Measurements from ENCODE around the gene CUEDC2.

- no peak for TF ChIP-seq ETV6 (CRISPR knock-in tag; IDR thresholded peaks at IDR 0.05)
- TF ChIP-seq, protein P1, sequence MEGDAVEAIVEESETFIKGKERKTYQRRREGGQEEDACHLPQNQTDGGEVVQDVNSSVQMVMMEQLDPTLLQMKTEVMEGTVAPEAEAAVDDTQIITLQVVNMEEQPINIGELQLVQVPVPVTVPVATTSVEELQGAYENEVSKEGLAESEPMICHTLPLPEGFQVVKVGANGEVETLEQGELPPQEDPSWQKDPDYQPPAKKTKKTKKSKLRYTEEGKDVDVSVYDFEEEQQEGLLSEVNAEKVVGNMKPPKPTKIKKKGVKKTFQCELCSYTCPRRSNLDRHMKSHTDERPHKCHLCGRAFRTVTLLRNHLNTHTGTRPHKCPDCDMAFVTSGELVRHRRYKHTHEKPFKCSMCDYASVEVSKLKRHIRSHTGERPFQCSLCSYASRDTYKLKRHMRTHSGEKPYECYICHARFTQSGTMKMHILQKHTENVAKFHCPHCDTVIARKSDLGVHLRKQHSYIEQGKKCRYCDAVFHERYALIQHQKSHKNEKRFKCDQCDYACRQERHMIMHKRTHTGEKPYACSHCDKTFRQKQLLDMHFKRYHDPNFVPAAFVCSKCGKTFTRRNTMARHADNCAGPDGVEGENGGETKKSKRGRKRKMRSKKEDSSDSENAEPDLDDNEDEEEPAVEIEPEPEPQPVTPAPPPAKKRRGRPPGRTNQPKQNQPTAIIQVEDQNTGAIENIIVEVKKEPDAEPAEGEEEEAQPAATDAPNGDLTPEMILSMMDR (IDR thresholded peaks at IDR 0.05): no peak
- no peak for TF ChIP-seq MXD4 (CRISPR knock-in tag; IDR thresholded peaks at IDR 0.05; ENCODE audit: borderline replicate concordance)
- TF ChIP-seq, protein P2, sequence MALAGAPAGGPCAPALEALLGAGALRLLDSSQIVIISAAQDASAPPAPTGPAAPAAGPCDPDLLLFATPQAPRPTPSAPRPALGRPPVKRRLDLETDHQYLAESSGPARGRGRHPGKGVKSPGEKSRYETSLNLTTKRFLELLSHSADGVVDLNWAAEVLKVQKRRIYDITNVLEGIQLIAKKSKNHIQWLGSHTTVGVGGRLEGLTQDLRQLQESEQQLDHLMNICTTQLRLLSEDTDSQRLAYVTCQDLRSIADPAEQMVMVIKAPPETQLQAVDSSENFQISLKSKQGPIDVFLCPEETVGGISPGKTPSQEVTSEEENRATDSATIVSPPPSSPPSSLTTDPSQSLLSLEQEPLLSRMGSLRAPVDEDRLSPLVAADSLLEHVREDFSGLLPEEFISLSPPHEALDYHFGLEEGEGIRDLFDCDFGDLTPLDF (CRISPR knock-in tag; IDR thresholded peaks at IDR 0.05): no peak
- 0 out of 2 replicates have a peak, but pooled peaks have one; percentile 33 for TF ChIP-seq MAX (CRISPR knock-in tag; IDR thresholded peaks at IDR 0.05)
- no peak for TF ChIP-seq ZNF423 (CRISPR knock-in tag; IDR thresholded peaks at IDR 0.05)
- TF ChIP-seq JAZF1 (CRISPR knock-in tag; IDR thresholded peaks at IDR 0.05): no peak
- TF ChIP-seq ZNF396 (CRISPR knock-in tag; IDR thresholded peaks at IDR 0.05; ENCODE audit: borderline replicate concordance): no peak
- no peak for TF ChIP-seq TP53 (CRISPR knock-in tag; IDR thresholded peaks at IDR 0.05)
- TF ChIP-seq KAT7 (CRISPR knock-in tag; IDR thresholded peaks at IDR 0.05; ENCODE audit: borderline replicate concordance): no peak
Observed at GRCh38 chr10:102408728-102409603, 23.4 kb downstream of the CUEDC2 start.

Measured in WTC11 (cell line).